ENCODE data around the gene IPO7.

- TF ChIP-seq POLR2AphosphoS5 (IDR thresholded peaks at IDR 0.05; ENCODE audit: low read depth, low read length) (no peak), SMC3 (IDR thresholded peaks at IDR 0.05; ENCODE audit: low read depth, low read length) (no peak), EP300 (IDR thresholded peaks at IDR 0.05; ENCODE audit: borderline replicate concordance in 1 of 2, low read depth in 1 of 2, low read length in 1 of 2) (no peak), FOXM1 (IDR thresholded peaks at IDR 0.05; ENCODE audit: low read depth) (no peak), TAF1 (IDR thresholded peaks at IDR 0.05; ENCODE audit: borderline replicate concordance, low read depth, low read length) (no peak), CTCF (IDR thresholded peaks at IDR 0.05) (no peak), TCF12 (IDR thresholded peaks at IDR 0.05) (no peak), TEAD4 (IDR thresholded peaks at IDR 0.05; ENCODE audit: borderline replicate concordance, insufficient read depth) (no peak), GABPA (IDR thresholded peaks at IDR 0.05; ENCODE audit: low read depth) (no peak), RAD21 (IDR thresholded peaks at IDR 0.05; ENCODE audit: low read length) (no peak), NRF1 (IDR thresholded peaks at IDR 0.05; ENCODE audit: low read depth, low read length) (no peak), FOXJ3 (CRISPR knock-in tag; IDR thresholded peaks at IDR 0.05) (no peak)
- TF ChIP-seq, protein P1, sequence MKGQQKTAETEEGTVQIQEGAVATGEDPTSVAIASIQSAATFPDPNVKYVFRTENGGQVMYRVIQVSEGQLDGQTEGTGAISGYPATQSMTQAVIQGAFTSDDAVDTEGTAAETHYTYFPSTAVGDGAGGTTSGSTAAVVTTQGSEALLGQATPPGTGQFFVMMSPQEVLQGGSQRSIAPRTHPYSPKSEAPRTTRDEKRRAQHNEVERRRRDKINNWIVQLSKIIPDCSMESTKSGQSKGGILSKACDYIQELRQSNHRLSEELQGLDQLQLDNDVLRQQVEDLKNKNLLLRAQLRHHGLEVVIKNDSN (IDR thresholded peaks at IDR 0.05; ENCODE audit: borderline replicate concordance, low read depth) = no peak
- TF ChIP-seq, protein P2, sequence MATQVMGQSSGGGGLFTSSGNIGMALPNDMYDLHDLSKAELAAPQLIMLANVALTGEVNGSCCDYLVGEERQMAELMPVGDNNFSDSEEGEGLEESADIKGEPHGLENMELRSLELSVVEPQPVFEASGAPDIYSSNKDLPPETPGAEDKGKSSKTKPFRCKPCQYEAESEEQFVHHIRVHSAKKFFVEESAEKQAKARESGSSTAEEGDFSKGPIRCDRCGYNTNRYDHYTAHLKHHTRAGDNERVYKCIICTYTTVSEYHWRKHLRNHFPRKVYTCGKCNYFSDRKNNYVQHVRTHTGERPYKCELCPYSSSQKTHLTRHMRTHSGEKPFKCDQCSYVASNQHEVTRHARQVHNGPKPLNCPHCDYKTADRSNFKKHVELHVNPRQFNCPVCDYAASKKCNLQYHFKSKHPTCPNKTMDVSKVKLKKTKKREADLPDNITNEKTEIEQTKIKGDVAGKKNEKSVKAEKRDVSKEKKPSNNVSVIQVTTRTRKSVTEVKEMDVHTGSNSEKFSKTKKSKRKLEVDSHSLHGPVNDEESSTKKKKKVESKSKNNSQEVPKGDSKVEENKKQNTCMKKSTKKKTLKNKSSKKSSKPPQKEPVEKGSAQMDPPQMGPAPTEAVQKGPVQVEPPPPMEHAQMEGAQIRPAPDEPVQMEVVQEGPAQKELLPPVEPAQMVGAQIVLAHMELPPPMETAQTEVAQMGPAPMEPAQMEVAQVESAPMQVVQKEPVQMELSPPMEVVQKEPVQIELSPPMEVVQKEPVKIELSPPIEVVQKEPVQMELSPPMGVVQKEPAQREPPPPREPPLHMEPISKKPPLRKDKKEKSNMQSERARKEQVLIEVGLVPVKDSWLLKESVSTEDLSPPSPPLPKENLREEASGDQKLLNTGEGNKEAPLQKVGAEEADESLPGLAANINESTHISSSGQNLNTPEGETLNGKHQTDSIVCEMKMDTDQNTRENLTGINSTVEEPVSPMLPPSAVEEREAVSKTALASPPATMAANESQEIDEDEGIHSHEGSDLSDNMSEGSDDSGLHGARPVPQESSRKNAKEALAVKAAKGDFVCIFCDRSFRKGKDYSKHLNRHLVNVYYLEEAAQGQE (IDR thresholded peaks at IDR 0.05; ENCODE audit: low read depth, low read length) = no peak
These were observed 54.2 kb downstream of the IPO7 start for GRCh38 chr11:9438611-9439010.

All from SK-N-SH (cell line).